Measurements from ENCODE around the gene EDAR.

Gene EDAR

DNA sequence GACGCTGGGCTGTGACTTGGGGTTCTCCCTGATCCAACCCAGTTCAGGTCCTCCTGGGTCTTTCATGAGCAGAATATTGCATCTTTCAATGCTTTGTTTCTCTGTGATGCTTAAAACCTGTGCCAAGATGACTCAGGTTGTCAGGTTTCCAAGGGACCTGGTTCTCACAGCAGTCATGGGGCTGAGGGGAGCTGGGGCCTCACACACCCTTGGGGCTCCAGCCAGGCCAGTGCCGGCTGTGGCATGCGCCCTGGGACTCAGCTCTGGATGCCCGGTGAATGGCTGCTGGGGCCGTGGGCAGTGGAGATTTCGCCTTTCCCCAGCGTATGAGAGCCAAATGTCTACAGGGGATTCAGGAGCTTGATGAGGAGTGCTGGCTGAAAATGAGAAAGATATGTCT, 29.6 kb downstream of the EDAR start:
- CTCF ChIA-PET = interaction anchor here (1.7 kb wide), 1 partner anchor 9 kb away, joined by 4 read pairs; no protein-coding TSS in a partner anchor
- no peak overlapping the region for H3K4me3 ChIP-seq (ENCODE audit: control insufficient read depth in 1 of 7, extremely low read depth in 1 of 7, insufficient read depth in 4 of 7, low read depth in 2 of 7, low read length in 6 of 7)
- peaks cover 0 to under 1% (median 0%) of the 10 kb centered on the region in 5 experiments for H3K27me3 ChIP-seq (replicated peaks in 2 of 5; ENCODE audit: control insufficient read depth in 4 of 5, insufficient read depth in 5 of 5, low read length in 4 of 5)
- no peaks in the 10 kb centered on the region for H3K9me3 ChIP-seq (ENCODE audit: control extremely low read depth in 1 of 5, control insufficient read depth in 4 of 5, insufficient read depth in 2 of 5, low read depth in 1 of 5, low read length in 4 of 5)
- H3K36me3 ChIP-seq (ENCODE audit: control insufficient read depth in 4 of 4, insufficient read depth in 4 of 4, low read length in 3 of 4) = no peaks in the 10 kb centered on the region
- no peak overlapping the region for H3K27ac ChIP-seq (ENCODE audit: insufficient read depth in 1 of 2, low read depth in 1 of 2, low read length in 2 of 2, poor library complexity in 1 of 2, severe bottlenecking in 2 of 2)
- 100% methylated on average over 1 of the region's 7 CpGs for WGBS (ENCODE audit: insufficient coverage)
- DNase-seq = no peak
- POLR2A ChIA-PET = no interaction called here
- peaks cover 0 to 11% (median 0%) of the 10 kb centered on the region in 4 experiments for H3K4me1 ChIP-seq (ENCODE audit: control extremely low read depth in 1 of 4, control insufficient read depth in 4 of 4, insufficient read depth in 4 of 4, low read length in 3 of 4)

DNA sequence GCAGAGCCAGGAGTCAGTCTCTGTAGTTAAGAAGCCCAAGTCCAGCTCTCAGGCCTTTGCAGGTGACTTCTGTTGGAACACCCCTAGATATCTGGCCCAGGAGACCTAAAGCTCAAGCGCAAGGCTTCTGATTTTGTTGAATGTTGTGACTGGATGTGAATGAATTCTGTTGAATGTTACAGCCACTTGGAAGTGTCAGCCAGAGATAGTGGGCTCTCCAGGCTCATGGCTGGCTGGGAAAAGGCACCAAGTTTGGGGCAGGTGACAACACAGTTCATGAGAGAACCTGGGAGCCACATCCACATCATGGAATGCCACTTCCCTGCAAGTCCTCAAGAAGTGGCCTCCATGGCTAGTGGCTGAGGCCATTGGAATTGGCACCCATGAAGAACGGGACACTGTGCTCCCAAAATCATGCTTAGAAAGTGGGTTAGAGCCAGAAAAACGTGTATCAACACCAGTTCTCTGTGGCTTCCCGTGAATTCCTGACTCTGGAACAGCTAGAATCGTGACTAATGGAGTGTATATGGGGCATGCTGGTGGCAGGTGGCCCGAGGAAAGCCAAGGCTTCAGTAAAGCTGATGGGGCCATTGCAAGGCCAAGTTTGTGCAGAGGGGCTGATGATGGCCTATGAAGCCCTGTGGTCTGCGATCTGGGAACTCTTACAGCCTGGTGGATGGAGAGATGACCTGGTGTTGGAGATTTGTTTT, 30.2 kb downstream of the EDAR start:
- POLR2A ChIA-PET = interaction anchor here (0.6 kb wide), 1 partner anchor 68 kb away, joined by 4 read pairs; no protein-coding TSS in a partner anchor
- no peak overlapping the region for H3K4me3 ChIP-seq (ENCODE audit: control insufficient read depth in 1 of 7, extremely low read depth in 1 of 7, insufficient read depth in 4 of 7, low read depth in 2 of 7, low read length in 6 of 7)

DNA sequence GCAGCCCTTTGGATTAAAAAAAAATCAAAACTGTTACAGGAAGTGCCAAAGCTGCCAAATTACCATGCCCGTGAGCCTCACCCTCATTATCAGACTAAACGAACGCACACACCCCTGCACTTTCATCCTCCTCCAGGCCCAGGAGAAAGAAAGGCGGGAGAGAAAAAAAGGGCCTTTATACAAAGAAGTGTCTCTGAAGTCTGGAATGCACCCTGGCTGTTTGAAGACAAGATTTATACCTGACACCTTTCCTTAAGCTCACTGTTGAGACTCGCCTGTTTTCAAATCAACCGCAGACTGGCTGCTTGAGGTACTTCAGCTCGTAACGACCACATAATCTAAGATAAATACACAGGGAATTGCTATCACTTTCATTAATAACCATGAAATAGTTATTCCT, 31.0 kb downstream of the EDAR start:
- no peak for DNase-seq
- POLR2A ChIA-PET = interaction anchor here (0.6 kb wide), 1 partner anchor 69 kb away, joined by 4 read pairs; no protein-coding TSS in a partner anchor

More for the DNA sequence above, 30.2 kb downstream of the EDAR start:
- no peak overlapping the region for H3K27ac ChIP-seq (ENCODE audit: insufficient read depth in 1 of 2, low read depth in 1 of 2, low read length in 2 of 2, poor library complexity in 1 of 2, severe bottlenecking in 2 of 2)
- CTCF ChIA-PET = interaction anchor here (1.7 kb wide), 1 partner anchor 10 kb away, joined by 4 read pairs; no protein-coding TSS in a partner anchor
- H3K27me3 ChIP-seq (replicated peaks in 2 of 5; ENCODE audit: control insufficient read depth in 4 of 5, insufficient read depth in 5 of 5, low read length in 4 of 5) = no peaks in the 10 kb centered on the region
- H3K36me3 ChIP-seq (ENCODE audit: control insufficient read depth in 4 of 4, insufficient read depth in 4 of 4, low read length in 3 of 4) = no peaks in the 10 kb centered on the region
- peaks cover 0 to 11% (median 0%) of the 10 kb centered on the region in 4 experiments for H3K4me1 ChIP-seq (ENCODE audit: control extremely low read depth in 1 of 4, control insufficient read depth in 4 of 4, insufficient read depth in 4 of 4, low read length in 3 of 4)
- 91% methylated on average over 7 of the region's 7 CpGs for WGBS (ENCODE audit: insufficient coverage)
- DNase-seq = no peak
- no peaks in the 10 kb centered on the region for H3K9me3 ChIP-seq (ENCODE audit: control extremely low read depth in 1 of 5, control insufficient read depth in 4 of 5, insufficient read depth in 2 of 5, low read depth in 1 of 5, low read length in 4 of 5)

DNA sequence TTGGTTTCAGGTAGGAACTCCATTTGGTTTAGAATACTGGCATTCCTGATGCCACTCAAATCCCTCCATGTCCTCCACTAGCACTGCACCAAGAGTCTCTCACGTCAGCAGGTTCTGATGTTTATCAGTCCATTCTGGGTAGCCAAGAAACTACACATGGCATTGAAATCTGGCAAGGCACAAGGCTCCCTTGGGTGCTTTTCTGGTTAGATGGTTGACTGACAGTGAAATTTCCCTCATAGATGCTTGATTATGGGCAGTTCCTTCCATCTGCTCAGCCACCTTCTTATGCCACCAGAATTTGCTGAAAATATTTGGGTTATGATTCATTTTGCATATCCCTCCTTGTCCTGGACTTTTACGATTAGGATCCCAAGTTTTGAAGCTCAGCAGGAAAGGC, 32.6 kb downstream of the EDAR start:
- Histone ChIP-seq H3K27me3 (replicated peaks in 2 of 5; ENCODE audit: control insufficient read depth in 4 of 5, insufficient read depth in 5 of 5, low read length in 4 of 5) (no peaks in the 10 kb centered on the region), H3K4me3 (ENCODE audit: control insufficient read depth in 1 of 7, extremely low read depth in 1 of 7, insufficient read depth in 4 of 7, low read depth in 2 of 7, low read length in 6 of 7) (no peak overlapping the region), H3K4me1 (ENCODE audit: control extremely low read depth in 1 of 4, control insufficient read depth in 4 of 4, insufficient read depth in 4 of 4, low read length in 3 of 4) (peaks cover 0 to 11% (median 0%) of the 10 kb centered on the region in 4 experiments), H3K27ac (ENCODE audit: insufficient read depth in 1 of 2, low read depth in 1 of 2, low read length in 2 of 2, poor library complexity in 1 of 2, severe bottlenecking in 2 of 2) (no peak overlapping the region), H3K9me3 (ENCODE audit: control extremely low read depth in 1 of 5, control insufficient read depth in 4 of 5, insufficient read depth in 2 of 5, low read depth in 1 of 5, low read length in 4 of 5) (peaks cover 0 to 12% (median 5%) of the 10 kb centered on the region in 5 experiments), H3K36me3 (ENCODE audit: control insufficient read depth in 4 of 4, insufficient read depth in 4 of 4, low read length in 3 of 4) (no peaks in the 10 kb centered on the region)
- POLR2A ChIA-PET = no interaction called here
- no peak for DNase-seq
- WGBS (ENCODE audit: insufficient coverage) = 100% methylated on average over 1 of the region's 2 CpGs
- CTCF ChIA-PET = no interaction called here

More for the DNA sequence above, 31.0 kb downstream of the EDAR start:
- Histone ChIP-seq H3K9me3 (ENCODE audit: control extremely low read depth in 1 of 5, control insufficient read depth in 4 of 5, insufficient read depth in 2 of 5, low read depth in 1 of 5, low read length in 4 of 5) (peaks cover 0 to 4% (median 0%) of the 10 kb centered on the region in 5 experiments), H3K4me1 (ENCODE audit: control extremely low read depth in 1 of 4, control insufficient read depth in 4 of 4, insufficient read depth in 4 of 4, low read length in 3 of 4) (peaks cover 0 to 11% (median 0%) of the 10 kb centered on the region in 4 experiments), H3K27me3 (replicated peaks in 2 of 5; ENCODE audit: control insufficient read depth in 4 of 5, insufficient read depth in 5 of 5, low read length in 4 of 5) (no peaks in the 10 kb centered on the region), H3K4me3 (ENCODE audit: control insufficient read depth in 1 of 7, extremely low read depth in 1 of 7, insufficient read depth in 4 of 7, low read depth in 2 of 7, low read length in 6 of 7) (no peak overlapping the region), H3K27ac (ENCODE audit: insufficient read depth in 1 of 2, low read depth in 1 of 2, low read length in 2 of 2, poor library complexity in 1 of 2, severe bottlenecking in 2 of 2) (no peak overlapping the region), H3K36me3 (ENCODE audit: control insufficient read depth in 4 of 4, insufficient read depth in 4 of 4, low read length in 3 of 4) (no peaks in the 10 kb centered on the region)
- CTCF ChIA-PET = interaction anchor here (1.7 kb wide), 1 partner anchor 10 kb away, joined by 4 read pairs; no protein-coding TSS in a partner anchor
- 100% methylated on average over 2 of the region's 8 CpGs for WGBS (ENCODE audit: insufficient coverage)

DNA sequence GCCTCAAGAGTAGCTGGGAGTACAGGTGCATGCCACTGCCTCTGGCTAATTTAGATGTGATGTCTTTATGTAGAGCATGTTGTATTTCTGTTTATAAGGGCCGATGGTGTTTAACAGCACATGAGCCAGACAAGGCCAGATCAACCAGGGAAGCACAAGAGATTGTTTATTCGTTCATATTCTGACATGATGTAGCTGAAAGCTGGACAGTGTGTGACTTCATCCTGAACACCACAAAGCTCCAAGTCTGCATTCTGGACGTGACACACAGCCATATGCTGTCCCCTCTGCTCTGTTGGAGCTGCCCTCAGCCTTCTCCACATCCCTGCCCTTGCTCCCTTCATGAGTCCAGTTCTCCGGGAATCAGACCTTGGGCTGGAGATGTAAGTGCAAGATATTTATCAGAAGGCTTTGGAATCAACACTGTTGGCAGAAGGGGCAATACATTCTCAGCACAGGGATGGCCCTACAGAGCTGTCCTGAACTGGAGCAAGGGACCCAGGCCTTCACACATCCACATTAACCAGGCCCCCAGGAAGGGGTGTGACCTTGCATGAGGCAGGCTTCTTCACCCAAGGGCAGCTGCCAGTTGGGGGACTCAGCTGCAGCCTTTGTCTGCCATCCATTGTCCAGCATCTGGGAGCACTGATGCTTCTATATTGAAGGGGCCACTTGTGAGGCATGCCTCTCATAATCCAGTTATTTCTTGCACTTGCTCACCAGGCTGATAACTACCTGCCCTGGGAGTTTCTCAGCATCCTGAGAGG, 38.5 kb downstream of the EDAR start:
- no peaks in the 10 kb centered on the region for H3K36me3 ChIP-seq (ENCODE audit: control insufficient read depth in 4 of 4, insufficient read depth in 4 of 4, low read length in 3 of 4)
- no peak overlapping the region for H3K4me3 ChIP-seq (ENCODE audit: control insufficient read depth in 1 of 7, extremely low read depth in 1 of 7, insufficient read depth in 4 of 7, low read depth in 2 of 7, low read length in 6 of 7)
- 94% methylated on average over 3 of the region's 4 CpGs for WGBS (ENCODE audit: insufficient coverage)
- no peaks in the 10 kb centered on the region for H3K4me1 ChIP-seq (ENCODE audit: control extremely low read depth in 1 of 4, control insufficient read depth in 4 of 4, insufficient read depth in 4 of 4, low read length in 3 of 4)
- no peaks in the 10 kb centered on the region for H3K27me3 ChIP-seq (replicated peaks in 2 of 5; ENCODE audit: control insufficient read depth in 4 of 5, insufficient read depth in 5 of 5, low read length in 4 of 5)
- no peak overlapping the region for H3K27ac ChIP-seq (ENCODE audit: insufficient read depth in 1 of 2, low read depth in 1 of 2, low read length in 2 of 2, poor library complexity in 1 of 2, severe bottlenecking in 2 of 2)
- CTCF ChIA-PET = no interaction called here
- no peak for DNase-seq
- POLR2A ChIA-PET = no interaction called here
- H3K9me3 ChIP-seq (ENCODE audit: control extremely low read depth in 1 of 5, control insufficient read depth in 4 of 5, insufficient read depth in 2 of 5, low read depth in 1 of 5, low read length in 4 of 5) = peaks cover 0 to 37% (median 13%) of the 10 kb centered on the region in 5 experiments

DNA sequence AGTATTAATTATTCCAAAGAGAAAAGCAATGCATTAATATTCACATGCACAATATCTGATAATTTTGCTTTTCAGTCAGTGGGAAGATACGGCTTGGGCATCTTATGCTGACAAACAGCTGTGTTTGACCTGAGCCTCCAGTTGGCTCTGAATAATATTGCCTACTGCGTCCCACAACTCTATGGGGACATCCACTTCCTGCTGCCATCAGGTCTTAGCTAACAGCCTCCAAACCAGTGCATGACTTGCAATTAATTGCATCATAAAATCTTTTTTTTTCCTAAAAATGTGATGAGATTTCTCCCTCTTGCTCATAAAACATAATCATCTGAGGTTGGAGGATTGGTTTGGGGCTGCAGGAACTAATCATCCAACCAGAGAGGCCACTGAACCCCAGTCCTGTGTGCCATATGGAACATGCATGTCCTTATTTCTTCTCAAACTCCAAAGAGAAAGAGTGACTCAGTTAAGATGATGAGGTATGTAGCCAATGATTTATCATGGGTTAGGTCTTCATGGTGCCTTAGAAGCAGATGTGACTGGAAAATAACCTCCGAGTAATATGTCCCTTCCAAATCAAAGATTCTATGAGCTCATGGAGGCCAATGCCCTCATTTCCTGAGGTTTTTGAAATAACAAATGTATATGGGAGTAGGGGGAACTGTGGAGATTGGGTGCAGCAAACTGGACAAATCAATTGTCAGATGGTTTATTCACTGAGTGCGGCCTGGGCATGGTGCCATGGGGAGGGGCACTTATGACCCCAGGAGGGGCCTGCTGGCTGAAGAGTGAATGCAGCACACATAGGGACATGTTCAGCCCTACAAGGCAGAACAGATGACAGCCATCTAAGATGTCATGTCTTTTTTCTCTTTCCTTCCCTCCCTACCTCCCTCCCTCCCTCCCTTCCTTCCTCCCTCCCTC, 39.4 kb downstream of the EDAR start:
- CTCF ChIA-PET = no interaction called here
- no peaks in the 10 kb centered on the region for H3K27me3 ChIP-seq (replicated peaks in 2 of 5; ENCODE audit: control insufficient read depth in 4 of 5, insufficient read depth in 5 of 5, low read length in 4 of 5)
- POLR2A ChIA-PET = no interaction called here

More for the DNA sequence above, 39.4 kb downstream of the EDAR start:
- no peak for DNase-seq
- Histone ChIP-seq H3K4me3 (ENCODE audit: control insufficient read depth in 1 of 7, extremely low read depth in 1 of 7, insufficient read depth in 4 of 7, low read depth in 2 of 7, low read length in 6 of 7) (no peak overlapping the region), H3K4me1 (ENCODE audit: control extremely low read depth in 1 of 4, control insufficient read depth in 4 of 4, insufficient read depth in 4 of 4, low read length in 3 of 4) (no peaks in the 10 kb centered on the region), H3K36me3 (ENCODE audit: control insufficient read depth in 4 of 4, insufficient read depth in 4 of 4, low read length in 3 of 4) (no peaks in the 10 kb centered on the region), H3K9me3 (ENCODE audit: control extremely low read depth in 1 of 5, control insufficient read depth in 4 of 5, insufficient read depth in 2 of 5, low read depth in 1 of 5, low read length in 4 of 5) (peaks cover 0 to 37% (median 13%) of the 10 kb centered on the region in 5 experiments), H3K27ac (ENCODE audit: insufficient read depth in 1 of 2, low read depth in 1 of 2, low read length in 2 of 2, poor library complexity in 1 of 2, severe bottlenecking in 2 of 2) (no peak overlapping the region)
- 85% methylated on average over 4 of the region's 4 CpGs for WGBS (ENCODE audit: insufficient coverage)

Measured in common myeloid progenitor, CD34-positive (primary cell).